Muscle layer of duodenum (tissue), 2 donors: ENCODE measurements around the gene ZNF385B.

Experiments
- H3K27ac ChIP-seq: one replicate; pipeline ENCODE4 v1.7.0; 2013; ENCODE audit warnings: mild to moderate bottlenecking, low read length
- H3K27me3 ChIP-seq: one replicate; pipeline ENCODE4 v1.7.0; 2013; ENCODE audit warnings: low read depth, mild to moderate bottlenecking, control low read depth, low read length
- H3K36me3 ChIP-seq, 2 donors: one replicate each; pipeline ENCODE4 v1.7.0; 2013; ENCODE audit warnings: low read length in 2 of 2, control low read depth in 1 of 2, mild to moderate bottlenecking in 1 of 2; ENCODE audit not compliant: insufficient read depth in 2 of 2, control insufficient read depth in 1 of 2
- H3K4me1 ChIP-seq, 2 donors: one replicate each; pipeline ENCODE4 v1.7.0; 2013; ENCODE audit warnings: low read length in 2 of 2, mild to moderate bottlenecking in 2 of 2, control low read depth in 1 of 2, moderate library complexity in 1 of 2; ENCODE audit not compliant: insufficient read depth in 2 of 2, control insufficient read depth in 1 of 2
- H3K4me3 ChIP-seq, 2 donors: one replicate each; pipeline ENCODE4 v1.7.0; 2013; ENCODE audit warnings: low read length in 2 of 2, low read depth in 1 of 2, mild to moderate bottlenecking in 1 of 2
- H3K9me3 ChIP-seq, 2 donors: one replicate each; pipeline ENCODE4 v1.7.0; 2013; ENCODE audit warnings: low read length in 2 of 2, control low read depth in 1 of 2, mild to moderate bottlenecking in 1 of 2; ENCODE audit not compliant: control insufficient read depth in 1 of 2
- donor health status: healthy.

ZNF385B gene

DNA sequence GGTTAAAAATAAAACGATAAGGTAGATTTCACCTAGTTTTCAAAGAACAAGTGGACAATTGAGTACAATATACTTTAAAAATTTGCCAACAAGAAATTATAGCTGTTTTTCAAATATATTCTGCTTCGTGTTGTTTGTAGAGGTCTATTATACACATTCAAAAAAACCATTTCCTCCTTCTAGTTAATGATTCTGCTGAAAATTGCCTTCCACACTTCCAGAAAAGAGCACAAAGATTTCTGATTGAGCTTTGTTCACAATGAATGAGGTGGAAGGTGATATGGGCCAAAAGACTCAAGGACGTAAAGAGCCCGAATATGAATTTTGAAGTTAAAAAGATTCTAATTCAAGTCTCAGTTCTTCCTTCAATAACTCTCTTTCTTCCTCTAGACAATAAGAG, 319.8 kb downstream of the ZNF385B start:
- H3K4me3 ChIP-seq = no peak overlapping the region
- H3K27ac ChIP-seq = no peak overlapping the region
- H3K36me3 ChIP-seq = no peaks in the 10 kb centered on the region
- H3K9me3 ChIP-seq = no peaks in the 10 kb centered on the region
- no peaks in the 10 kb centered on the region for H3K27me3 ChIP-seq
- no peaks in the 10 kb centered on the region for H3K4me1 ChIP-seq

DNA sequence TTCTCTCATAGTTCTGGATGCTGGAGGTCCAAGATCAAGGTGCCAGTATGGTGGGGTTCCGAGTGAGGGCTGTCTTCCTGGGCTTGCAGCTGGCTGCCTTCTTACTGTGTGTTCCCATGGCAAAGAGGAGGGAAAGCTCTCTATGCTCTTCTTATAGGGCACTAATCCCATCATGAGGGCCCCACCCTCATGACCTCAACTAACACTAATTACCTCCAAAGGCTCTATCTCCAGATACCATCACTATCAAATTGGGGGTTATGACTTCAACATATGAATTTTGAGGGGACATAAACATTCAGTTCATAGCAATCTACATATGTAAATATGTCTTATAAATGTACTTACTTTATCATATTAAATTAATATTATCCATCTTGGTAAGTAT, 322.3 kb downstream of the ZNF385B start:
- Histone ChIP-seq H3K4me3 (no peak overlapping the region), H3K27ac (no peak overlapping the region), H3K4me1 (no peaks in the 10 kb centered on the region), H3K36me3 (no peaks in the 10 kb centered on the region), H3K9me3 (no peaks in the 10 kb centered on the region), H3K27me3 (no peaks in the 10 kb centered on the region)

DNA sequence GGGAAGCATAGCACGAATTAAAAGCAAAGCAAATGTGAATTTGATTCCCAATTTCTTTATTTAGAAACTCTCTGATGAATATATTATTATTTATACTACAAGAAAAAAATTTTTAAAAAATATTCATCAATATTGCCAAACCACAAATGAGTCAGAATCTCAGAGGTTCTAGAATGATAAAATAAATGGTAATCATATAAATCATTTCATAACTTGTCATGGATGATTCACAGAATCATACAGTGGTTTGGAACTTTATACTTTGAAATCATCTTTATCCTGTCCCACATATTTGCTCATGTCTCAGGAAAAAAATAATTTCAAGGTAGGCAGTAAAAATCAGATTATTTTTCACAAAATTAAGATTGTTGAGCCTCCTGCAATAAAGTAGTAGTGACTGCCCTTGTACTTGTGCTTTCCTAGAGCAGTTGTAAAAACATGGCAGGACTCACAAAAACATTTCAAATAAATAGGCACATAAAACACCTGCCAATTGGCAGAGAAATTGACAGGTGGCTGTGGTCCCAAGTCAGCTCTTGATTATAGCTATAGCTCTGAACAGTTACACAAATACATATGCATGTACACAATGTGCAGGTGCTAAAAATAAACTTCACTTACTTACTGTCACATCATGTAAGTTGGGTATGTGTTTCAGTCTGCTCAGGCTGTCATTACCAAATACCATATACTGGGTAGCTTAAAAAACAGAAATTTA, 322.8 kb downstream of the ZNF385B start:
- Histone ChIP-seq H3K27ac (no peak overlapping the region), H3K4me1 (no peaks in the 10 kb centered on the region), H3K4me3 (no peak overlapping the region), H3K9me3 (no peaks in the 10 kb centered on the region), H3K36me3 (no peaks in the 10 kb centered on the region), H3K27me3 (no peaks in the 10 kb centered on the region)

DNA sequence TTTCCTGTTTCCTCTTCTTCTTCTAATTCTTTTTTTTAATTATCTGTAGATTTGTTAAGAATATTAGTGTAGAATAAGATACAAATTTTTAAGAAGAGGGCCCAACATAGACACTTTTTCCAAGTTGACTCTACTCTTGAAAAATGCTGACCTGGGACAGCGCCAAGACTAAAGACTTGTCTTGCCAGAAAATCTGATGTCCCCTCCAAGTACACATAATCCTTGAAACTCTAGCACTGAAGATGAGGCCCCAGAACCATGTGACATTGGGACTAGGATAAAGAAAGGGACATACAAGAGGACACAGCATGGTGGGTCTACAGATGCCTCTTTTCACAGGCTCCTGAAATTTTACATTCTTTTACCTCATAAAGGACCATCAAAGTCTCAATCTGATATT, 325.2 kb downstream of the ZNF385B start:
- H3K36me3 ChIP-seq = no peaks in the 10 kb centered on the region
- H3K4me3 ChIP-seq = no peak overlapping the region
- no peaks in the 10 kb centered on the region for H3K27me3 ChIP-seq
- H3K9me3 ChIP-seq = no peaks in the 10 kb centered on the region
- no peaks in the 10 kb centered on the region for H3K4me1 ChIP-seq
- H3K27ac ChIP-seq = no peak overlapping the region

DNA sequence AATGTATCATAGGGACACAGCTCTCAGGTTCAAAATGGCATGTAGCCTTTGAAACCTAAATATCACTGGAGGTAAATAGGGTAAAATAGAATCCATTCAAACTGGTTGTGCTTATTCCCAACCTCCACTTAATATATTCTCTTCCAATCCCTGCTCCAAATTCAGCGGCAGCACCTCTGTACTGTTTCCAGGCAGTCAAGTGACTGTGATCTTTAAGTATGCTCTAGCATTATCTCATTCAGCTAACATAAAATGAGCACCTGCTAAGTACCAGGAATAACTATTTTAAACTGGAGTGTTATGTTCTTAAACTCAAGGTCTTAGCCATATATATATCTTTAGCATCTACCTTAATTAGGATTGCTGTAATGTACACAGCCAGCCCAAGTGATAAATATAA, 327.5 kb downstream of the ZNF385B start:
- Histone ChIP-seq H3K4me1 (no peaks in the 10 kb centered on the region), H3K36me3 (no peaks in the 10 kb centered on the region), H3K9me3 (no peaks in the 10 kb centered on the region), H3K4me3 (no peak overlapping the region), H3K27ac (no peak overlapping the region), H3K27me3 (no peaks in the 10 kb centered on the region)

DNA sequence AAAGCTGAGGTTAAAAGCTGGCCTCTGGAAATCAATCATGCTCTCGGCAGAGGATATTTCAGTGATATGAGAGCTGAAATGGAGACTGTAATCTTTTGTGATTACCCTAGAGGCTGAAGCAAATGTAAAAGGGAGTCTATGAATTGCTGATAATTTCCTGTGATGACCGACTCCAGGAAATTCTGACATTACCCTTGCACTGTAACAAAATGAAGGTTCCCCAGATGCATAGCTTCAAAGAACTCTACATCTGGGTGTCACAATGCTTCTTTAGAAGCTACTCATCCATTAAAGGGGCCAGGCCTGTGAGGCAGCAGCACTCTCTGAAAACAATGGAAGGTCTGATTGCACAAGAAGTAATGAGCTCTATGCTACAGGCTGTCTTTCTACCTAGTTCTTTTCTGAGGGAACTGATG, 328.5 kb downstream of the ZNF385B start:
- Histone ChIP-seq H3K4me3 (no peak overlapping the region), H3K27me3 (no peaks in the 10 kb centered on the region), H3K27ac (no peak overlapping the region), H3K36me3 (no peaks in the 10 kb centered on the region), H3K9me3 (no peaks in the 10 kb centered on the region), H3K4me1 (no peaks in the 10 kb centered on the region)

DNA sequence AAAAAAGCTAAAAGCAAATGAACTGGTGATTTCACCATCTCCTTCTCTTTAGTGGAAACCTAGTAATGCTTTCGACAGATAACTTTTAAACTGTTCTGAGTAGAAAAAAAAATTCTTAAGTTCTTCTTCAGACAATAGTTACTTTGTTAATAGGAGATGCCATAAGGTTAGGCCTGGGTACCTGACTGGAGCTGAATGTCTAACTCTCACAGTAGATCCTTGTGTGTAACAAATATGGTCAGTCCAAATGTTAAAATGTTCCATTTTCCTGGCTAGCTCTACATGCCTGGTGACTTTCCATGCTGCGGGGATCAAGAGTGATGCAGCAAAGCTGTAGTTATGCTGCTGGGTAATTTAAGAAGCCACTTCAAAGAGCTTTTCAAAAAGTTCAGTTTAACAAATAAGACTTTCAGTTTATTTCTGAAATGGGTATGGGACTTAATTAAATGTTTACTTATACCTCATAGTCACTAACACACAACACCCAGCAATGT, 332.8 kb downstream of the ZNF385B start:
- no peaks in the 10 kb centered on the region for H3K4me1 ChIP-seq
- H3K36me3 ChIP-seq = no peaks in the 10 kb centered on the region
- H3K27ac ChIP-seq = no peak overlapping the region
- no peak overlapping the region for H3K4me3 ChIP-seq
- no peaks in the 10 kb centered on the region for H3K27me3 ChIP-seq
- H3K9me3 ChIP-seq = no peaks in the 10 kb centered on the region

DNA sequence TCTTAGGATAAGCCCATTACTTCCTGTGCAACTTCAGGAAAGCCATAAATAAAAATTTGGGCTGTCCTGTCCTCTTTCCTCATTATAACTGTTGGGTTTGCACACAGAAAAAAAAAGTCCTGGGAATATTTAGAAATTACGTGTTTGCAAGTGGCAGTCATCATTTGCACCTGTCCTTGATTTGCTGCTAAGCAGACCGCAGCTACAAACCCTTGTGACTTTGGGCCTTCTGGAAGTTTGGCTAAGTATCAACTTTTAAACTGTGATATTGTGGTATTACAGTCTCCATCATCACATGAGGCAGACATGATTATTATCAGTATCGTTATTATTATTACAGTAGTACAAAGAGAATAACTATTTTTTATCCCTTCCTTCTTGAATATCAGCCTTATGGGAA, 336.1 kb downstream of the ZNF385B start:
- Histone ChIP-seq H3K27ac (no peak overlapping the region), H3K4me1 (no peaks in the 10 kb centered on the region), H3K4me3 (no peak overlapping the region), H3K27me3 (no peaks in the 10 kb centered on the region), H3K36me3 (no peaks in the 10 kb centered on the region), H3K9me3 (no peaks in the 10 kb centered on the region)

DNA sequence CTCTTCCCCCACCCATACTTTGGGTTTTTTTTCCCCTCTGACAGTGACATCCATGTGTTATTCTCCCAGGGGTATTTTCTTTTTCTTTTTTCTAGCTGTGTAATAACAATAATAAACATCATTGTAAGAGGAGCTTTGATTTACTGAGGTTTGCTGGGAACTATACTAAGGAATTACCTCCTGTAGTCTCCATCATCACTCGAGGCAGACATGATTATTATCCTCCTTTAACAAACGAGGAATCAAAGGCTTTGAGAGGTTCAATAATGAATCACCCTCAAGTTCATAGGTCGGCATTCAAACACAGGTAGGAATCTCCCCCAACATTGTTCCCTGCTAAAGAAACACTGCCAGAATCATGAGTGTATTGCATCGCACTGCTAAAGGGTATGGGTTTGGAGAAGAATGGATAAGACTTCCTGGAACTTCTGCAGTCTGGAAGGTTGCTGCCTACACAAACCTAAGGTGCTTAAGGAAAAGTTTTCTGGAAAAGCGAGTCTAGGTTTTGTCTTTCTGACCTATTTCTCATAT, 336.5 kb downstream of the ZNF385B start:
- no peaks in the 10 kb centered on the region for H3K36me3 ChIP-seq
- H3K27ac ChIP-seq = no peak overlapping the region
- no peak overlapping the region for H3K4me3 ChIP-seq
- no peaks in the 10 kb centered on the region for H3K27me3 ChIP-seq
- H3K4me1 ChIP-seq = no peaks in the 10 kb centered on the region
- H3K9me3 ChIP-seq = no peaks in the 10 kb centered on the region

DNA sequence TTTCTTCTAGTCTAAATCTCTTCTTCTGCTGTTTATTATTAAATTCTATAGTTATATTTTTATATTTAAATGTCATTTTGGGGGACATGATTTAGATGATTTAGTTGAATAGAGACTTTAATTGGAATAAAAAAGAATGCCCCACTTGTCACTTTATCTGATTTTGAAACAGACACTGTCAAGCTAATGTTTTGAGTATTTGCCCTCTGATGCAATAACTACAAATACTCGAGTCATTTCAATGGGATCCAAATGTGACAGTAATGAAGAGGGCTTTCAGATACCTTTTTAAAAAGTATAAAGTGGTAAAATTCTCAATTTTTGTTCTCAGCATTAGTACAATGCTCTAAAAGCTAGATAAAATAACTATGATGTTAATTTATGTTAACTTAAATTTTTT, 339.5 kb downstream of the ZNF385B start:
- Histone ChIP-seq H3K9me3 (no peaks in the 10 kb centered on the region), H3K27ac (no peak overlapping the region), H3K4me1 (no peaks in the 10 kb centered on the region), H3K36me3 (no peaks in the 10 kb centered on the region), H3K4me3 (no peak overlapping the region), H3K27me3 (no peaks in the 10 kb centered on the region)

DNA sequence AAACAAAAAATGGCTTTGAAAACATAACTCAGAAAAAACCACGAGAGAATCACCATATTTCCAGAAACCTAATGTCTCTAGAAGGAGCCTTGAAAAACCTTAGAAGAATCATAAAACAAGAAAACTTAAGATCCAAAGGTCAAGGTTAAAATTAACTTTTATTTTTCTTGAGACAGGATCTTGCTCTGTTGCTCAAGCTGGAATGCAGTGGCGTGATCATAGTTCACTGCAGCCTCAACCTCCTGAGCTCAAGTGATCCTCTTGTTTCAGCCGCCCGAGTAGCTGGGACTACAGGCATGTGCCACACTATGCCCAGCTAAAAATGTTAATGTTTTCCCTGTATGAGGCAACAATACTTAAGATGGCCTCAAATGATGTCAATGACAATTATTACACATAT, 342.6 kb downstream of the ZNF385B start:
- Histone ChIP-seq H3K27ac (no peak overlapping the region), H3K4me3 (no peak overlapping the region), H3K4me1 (no peaks in the 10 kb centered on the region), H3K9me3 (no peaks in the 10 kb centered on the region), H3K36me3 (no peaks in the 10 kb centered on the region), H3K27me3 (no peaks in the 10 kb centered on the region)

DNA sequence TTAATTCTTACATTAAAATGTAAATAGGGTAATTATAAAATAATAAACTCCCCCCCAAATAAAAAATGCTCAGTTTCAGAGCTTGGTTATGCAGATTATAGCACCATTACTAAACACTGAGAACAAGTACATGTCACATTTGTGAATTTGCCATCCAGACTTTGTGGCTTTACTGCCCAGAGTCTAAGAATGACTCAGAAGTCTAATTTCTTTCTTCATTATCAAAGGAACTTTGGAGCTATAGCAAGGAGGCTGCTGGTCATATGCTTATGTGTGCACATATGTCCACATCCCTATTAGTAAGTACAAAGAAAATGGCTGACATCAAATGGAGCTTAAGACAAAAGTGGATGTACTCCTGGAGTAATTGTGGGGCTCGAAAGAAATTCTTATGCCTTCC, 348.2 kb downstream of the ZNF385B start:
- Histone ChIP-seq H3K4me3 (no peak overlapping the region), H3K9me3 (no peaks in the 10 kb centered on the region), H3K27ac (no peak overlapping the region), H3K4me1 (no peaks in the 10 kb centered on the region), H3K27me3 (no peaks in the 10 kb centered on the region), H3K36me3 (no peaks in the 10 kb centered on the region)
